Measurements from ENCODE around the gene ATP11A.

Gene ATP11A

DNA sequence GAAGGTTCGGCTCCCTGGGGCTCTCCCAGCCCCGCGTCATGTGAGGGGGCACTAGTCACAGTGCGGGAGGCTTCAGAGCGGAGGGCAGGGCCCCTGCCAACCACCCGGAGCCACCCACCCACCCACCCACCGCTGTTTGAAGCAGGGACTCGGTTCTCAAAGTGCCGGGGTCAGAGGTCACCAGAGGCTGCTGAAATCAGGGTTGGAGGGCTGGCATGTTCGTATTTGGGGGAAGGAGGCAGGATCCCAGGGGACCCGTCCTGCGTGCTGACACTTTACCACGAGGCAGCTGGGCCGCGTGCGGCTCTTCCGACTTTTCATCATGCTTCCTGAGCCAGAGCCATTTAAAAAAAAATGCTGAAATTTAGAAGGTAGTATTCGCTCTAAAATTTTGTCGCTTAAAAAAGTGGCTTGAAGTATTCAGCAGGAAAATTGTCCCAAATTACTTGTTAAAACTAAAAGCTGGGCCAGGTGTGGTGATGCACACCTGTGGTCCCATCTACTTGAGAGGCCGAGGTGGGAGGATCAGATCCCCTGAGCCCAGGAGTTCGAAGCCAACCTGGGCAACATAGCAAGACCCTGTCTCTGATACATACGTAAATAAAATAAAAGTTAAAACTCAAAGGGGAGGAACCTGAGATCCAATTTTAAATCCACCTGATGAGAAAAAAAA is 21.2 kb downstream of the ATP11A start:
- no peak for DNase-seq (ENCODE audit: low spot score)

DNA sequence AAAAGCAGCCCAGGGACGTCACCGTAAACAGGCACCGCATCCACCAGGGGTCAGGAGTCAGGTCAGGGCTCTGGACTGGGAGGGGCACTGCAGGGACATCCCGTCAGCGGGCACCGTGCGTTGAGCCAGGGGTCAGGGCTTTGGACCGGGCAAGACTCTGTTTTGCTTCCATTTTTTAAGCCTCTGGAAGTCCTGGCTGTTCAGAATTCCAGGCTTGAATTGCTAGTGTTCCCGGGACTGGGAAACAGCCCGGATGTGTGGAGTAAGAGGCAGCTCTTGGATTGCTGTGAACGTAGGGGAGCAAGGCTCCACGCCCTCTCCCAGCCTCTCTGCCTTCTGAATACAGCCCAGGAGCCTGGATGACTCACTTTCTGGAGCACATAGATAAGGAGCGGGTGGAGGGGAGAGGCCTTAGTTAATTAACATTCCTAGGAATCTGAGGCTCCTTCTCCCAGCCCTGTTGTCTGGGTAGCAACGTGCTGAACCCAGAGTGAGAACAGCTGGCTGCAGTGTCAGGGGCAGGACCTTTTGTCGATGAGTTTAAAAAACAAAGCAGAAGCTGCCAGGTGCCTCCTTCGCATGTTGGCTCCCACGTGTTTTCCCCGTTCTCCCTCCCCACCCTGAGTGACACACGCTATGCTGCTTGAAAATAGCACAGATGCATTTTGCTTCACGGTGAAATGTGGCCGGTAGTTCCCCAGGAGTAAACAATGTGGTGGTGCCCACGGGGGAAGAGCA is 21.9 kb downstream of the ATP11A start:
- peak; percentile 99 for DNase-seq (ENCODE audit: low spot score)

DNA sequence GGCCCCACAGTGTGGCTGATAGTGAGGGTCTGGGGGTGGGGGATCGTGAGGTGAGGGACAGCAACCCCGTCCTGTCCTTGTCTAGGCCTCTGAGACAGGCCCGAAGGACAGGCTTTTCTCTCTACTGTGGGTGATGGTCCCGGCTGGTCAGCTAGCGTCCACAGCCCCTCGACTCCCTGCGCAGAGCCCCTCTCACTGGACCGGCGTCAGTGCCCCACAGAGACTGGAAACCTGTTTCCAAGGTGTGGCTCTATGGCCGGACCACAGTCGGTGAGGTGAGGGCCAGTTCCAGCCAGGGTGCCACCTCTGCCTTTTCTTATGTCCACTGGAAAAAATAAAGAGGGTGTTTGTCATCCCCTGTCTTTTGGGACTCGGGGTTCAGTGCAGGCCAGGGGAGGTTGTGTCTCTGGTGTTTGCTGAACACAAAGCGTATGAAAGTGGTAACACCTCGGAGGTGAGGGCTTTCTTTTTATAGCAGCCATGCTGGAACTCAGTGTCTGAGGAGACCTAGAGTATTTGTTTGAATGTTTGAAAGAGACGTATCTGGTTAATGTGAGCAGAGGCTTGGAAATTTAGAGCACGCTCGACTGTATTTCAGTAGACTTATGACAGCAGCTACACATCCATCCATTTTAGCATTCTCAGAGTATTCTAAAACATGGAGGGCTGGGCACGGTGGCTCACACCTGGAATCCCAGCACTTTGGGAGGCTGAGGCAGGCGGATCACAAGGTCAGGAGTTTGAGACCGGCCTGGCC is 22.8 kb downstream of the ATP11A start:
- DNase-seq (ENCODE audit: low spot score), result no peak

DNA sequence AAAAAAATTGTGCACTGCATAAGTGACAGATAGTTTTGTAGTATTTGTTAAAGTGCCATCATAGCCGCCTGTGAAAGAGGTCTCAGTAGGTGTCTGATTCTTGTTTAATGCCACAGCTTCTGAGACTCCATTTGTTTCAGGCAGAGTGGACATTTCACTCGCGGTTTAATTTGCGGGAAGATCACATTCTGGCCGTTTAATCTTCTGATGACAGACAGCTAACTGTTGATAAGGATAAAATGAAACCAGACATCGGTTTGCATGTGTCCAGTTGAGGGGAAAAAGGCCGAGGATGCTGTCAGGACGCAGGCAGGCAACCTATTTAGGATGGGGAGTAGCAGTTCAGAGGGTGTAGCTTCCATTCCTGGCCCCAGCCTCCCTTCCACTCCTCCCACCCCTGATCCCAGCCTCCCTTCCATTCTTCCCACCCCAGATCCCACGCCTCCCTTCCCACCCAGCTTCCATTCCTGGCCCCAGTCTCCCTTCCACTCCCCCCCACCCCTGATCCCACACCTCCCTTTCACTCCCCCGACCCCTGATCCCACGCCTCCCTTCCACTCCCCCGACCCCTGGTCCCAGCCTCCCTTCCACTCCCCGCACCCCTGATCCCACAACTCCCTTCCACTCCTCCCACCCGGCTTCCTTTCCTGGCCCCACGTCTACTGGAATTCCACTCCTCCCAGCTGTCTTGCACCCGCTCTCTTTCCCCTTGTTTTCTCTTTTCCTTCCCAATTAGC is 23.8 kb downstream of the ATP11A start:
- DNase-seq (ENCODE audit: low spot score), result no peak

DNA sequence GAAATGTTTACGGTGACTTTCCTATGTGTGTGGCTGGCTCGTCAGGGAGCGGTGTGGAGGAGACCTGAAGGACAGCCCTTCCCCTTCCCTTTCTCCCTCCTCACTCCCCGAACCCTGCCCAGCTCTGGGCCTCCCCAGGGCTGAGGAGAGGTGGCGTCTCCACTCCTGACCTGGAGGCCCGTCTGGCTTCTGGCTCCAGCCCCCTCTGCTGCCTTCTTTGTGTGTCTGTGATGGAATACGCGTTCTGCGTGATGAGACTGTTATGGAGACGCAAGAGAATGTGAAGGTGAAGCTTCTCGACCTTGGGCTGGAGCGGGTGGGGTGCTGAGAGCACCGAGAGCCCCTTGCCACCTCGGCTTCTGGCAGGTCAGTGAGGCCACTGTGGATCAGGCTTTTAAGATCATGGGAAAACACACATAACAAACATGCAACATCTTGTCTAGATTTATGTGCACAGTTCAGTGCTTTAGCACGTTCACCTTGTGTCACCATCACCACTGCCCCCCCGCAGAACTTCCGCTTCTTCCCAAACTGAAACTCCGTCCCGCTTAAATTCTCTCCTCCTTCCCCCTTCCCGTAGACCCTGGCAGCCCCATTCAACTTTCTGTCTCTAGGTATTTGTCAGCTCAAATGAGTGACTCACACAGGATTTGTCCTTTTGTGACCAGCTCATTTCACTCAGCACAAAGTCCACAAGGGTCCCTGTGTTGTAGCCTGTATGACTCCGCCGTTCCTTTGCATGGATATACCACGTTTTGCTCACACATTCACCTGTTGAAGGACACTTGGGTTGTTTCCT is 24.7 kb downstream of the ATP11A start:
- no peak for DNase-seq (ENCODE audit: low spot score)

DNA sequence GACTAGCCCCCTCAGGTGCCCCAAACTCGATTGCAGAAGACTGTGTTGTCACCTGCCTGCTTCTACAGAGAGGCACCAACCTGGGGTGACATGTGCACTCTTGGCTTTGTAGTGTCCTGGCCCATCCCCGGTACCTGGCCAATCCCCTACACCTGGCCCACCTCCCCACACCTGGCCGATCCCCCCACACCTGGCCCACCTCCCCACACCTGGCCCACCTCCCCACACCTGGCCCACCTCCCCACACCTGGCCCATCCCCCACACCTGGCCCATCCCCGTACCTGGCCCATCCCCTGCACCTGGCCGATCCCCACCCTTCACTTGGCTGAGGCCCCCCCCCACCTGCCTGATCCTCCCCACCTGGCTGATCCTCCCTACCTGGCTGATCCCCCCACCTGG is 25.4 kb downstream of the ATP11A start:
- DNase-seq (ENCODE audit: low spot score), result no peak

DNA sequence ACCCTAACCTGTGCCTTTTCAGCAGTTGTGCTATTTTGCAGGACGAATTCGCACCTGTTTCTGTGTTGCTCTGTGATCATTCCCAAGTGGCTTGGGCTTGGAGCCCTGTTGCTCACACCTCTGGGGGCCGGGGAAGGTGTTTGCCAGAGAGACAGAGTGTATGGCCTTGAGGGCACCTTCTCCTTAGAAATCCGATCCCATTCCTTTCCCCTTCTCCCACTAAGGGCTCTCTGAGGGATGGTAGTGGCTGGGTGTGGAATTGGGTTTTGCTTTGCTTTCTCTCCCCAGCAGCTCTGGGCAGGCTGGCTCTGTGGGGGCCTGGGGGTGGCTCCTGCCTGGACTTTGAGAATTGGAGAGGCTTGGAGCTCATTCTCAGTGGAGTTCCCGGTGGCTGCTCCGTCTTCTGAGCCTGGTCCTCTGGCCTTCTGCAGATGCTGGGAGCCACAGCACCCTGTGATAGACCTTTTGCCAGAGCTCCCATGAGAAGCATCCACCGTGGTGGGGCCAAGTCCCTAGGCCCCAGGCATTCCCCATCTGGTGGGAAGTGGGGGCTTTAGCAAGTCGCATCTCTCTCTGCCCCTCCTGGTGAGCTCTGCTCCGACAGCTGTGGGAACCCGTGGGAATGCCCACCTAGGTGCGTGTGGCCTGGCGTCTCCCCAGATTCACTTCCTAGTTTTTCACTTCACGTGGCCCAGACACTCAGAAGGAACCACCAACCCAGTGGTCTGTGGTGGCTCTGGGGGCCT is 26.1 kb downstream of the ATP11A start:
- no peak for DNase-seq (ENCODE audit: low spot score)

DNA sequence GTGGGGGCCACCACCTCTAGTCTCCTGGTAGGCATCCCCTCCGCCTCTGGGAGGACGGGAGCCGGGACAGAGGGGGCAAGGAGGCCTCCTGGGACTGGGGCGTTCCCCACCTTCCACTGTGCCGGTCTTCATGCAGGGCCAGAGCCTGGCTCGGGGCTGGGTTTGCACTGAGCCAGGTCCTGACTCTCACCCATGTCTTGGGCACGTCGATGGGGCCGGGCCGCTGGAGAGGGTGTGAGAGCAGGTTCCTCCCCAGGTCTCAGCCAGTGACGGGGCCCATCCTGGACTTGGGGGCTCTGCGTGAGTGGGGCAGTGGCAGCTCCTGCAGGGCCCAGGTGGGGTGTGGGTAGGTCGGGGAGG is 26.6 kb downstream of the ATP11A start:
- no peak for DNase-seq (ENCODE audit: low spot score)

DNA sequence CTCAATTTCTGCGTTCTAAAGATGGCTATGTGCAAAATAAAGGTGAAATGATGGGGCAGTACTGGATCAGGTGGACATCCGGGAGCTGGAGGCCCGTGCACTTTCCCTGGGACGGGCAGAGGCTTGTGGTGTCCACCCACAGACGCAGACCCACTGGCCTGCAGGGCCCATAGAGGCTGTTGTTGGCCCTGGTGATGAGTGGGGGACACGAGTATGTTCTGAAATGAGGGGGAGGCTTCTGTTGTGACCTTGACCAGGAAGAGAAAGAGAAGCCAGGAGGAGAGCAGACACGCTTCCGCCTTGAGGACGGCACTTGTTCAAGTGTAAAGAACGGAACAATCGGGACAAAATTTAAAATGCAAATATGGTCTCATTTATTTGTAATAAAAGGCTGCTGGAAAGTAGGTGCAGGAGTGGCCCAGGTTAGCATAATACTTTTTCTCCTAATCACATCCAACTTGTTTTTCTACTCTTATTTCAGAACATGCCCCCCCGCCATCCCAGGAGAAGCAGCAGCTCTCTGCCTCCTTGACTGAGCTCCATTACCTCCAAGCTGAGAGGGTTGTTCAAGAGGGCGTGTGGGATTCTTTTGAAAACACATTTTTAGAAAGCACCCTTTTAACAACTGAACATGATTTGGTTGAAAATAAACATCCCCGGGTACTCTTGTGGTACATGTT is 27.1 kb downstream of the ATP11A start:
- DNase-seq (ENCODE audit: low spot score), result no peak

DNA sequence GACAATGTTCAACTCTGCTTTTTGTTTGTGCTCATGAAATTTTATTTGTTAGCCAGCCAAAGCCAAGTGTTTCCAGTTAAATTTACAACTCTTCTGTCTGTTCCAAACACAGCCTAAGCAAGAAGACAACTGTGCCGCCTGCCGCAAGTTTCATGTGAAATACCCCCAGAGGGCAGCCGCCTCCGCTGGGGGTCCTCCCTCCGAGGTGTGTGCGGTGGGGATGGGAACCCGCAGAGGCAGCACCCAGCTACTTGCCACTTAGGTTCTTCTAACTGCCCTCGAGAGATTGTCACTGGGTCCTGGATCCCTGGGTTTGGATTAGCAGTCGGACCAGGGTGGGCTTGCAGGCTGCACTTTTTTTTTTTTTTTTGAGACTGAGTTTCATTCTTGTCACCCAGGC is 28.5 kb downstream of the ATP11A start:
- DNase-seq (ENCODE audit: low spot score), result no peak

DNA sequence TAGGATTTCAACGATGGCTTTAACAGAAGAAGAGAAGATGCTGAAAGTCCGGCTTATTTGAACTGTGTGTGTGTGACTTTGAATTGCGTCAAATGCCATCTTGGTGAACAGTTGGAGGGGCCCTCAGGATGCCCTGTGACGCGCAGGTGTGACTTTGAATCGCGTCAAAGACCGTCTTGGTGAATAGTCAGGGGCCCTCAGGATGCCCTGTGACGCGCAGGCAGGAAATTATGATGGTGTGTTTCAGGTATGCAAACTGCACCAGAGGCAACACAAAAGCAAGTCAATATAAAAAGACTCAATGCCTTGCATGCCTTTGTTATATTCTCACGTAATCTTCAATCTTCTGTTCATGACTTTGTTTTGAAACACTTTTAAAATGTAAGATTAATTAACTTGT is 29.2 kb downstream of the ATP11A start:
- DNase-seq (ENCODE audit: low spot score), result no peak

DNA sequence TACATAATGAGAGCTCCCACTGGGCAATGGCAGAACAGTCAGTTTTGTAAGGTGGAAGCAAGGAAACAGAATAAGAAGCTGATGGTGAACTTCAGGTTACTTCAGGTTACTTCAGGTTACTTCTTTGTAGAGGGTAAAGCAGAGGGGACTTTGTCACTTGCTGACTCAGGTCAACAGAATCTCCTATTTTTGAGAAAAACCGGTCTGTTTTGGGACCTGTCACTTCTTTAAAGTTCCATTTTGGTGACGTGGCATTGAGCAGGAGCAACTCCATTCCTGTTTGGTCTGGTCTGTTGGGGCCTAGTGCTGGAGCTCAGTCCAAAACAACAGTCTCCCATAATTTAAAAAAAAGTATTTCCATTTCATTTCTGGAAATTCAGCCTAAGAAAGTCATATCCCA is 29.7 kb downstream of the ATP11A start:
- DNase-seq (ENCODE audit: low spot score), result no peak

DNA sequence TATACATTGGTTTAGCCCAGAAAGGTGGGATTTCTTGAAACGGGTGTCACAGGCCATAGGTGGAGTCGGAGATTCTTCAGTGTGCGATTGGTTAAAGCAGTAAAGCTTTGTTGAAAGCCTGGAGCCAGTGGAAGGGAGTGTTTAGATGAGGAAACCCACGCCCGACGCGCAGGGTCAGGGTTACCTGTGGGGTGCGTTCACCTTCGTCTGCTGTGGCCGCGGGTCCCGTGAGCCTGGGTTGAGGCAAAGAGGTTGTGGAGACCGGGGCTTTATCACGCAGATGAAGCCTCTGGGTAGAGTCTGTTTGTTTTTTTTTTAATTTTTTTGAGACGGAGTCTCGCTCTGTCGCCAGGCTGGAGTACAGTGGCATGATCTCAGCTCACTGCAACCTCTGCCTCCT is 30.4 kb downstream of the ATP11A start:
- no peak for DNase-seq (ENCODE audit: low spot score)

DNA sequence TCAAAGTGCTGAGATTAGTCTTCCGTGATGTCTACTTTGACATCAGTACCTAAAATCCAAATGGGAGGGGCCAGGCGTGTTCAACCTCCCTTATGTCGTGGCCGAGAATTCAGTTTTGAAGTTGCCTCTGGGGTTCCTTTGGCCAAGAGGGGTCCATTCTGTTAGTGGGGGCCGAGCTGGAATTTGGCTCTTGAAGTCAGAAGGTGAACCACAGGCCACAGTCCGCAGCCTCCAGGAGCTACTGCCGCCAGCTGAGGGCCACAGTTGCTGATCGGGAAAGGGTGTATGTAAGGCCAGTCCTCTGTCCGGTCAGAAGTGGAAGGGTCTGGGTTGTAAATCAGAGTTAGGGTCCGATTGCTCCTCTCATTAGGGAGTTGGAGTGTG is 31.0 kb downstream of the ATP11A start:
- DNase-seq (ENCODE audit: low spot score), result no peak

DNA sequence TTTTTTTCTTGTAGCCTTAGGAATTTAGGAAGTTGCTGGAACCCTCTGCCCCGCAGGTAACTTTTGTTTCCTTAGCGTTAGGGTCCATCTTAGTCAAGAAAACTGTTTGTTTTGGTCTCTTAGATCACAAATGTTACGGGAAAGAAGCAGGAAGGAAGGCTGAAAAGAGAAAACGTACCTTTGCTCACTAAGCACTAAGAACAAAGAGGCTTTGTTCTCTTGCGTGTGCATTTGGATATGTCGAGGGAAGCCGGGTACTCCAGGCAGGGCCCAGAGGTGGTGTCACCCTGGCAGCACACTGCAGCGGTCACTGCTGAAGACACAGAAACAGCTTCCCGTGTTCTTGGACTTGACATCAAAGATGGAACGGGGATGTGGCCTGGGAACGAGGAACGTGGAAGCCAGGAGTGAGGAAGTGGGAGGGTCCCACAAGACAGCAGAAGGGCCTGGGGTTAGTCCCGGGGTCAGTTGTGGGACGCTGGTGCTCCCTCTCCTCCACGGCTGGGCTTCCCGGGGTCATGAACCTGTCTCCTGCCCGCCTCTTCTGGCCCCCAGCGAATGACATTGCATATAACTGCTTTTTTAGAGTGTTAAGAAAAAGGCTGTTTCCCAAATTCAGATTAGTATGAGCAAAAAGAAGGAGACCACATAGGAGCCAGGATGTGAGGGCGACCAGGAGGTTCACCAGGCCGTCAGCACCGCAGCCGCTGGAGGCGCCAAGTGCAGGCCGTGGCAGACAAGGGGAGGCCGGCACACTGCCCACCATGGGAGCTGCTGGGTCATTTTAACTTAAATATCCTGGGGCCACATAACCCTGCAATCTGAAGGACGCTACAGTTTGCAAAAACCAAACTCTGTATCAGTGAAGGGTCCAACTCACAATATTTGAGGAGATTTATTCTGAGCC is 31.6 kb downstream of the ATP11A start:
- DNase-seq (ENCODE audit: low spot score), result no peak

DNA sequence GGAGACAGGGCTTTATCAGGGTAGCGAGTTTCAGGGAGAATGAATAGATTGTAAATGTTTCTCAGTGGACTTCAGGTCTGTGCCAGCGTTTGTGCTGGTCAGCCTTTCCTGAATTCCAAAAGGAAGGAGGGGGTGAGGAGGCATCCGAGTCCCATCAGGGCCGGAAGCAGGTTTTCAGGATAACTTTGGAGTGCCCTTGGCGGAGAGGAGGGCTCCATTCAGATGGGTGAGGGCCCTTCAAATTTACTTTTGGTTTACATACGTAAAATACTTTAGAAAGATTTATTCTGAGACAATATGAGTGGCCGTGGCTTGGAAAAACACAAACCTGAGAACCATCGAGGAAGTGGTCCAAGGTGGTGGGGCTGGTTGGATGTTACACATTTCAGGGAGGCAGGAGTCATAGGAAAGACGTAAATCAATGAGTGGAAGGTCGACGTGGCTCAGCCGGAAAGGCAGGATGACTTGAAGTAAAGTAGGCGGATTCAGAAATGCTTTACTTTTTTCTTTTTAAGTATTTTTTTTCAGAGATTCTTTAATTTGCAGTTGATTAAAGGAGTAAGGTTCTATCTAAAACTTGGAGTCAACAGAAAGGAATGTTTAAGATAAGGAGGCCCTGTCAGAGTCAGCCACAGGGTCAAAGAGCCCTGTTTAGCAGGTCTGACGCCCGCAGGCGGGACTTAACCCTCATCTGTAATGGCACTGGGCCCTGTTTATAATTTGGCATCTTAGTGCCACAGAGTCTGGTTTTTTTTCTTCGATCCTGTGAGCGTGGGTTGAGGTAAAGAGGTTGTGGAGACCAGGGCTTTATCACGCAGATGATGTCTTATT is 32.8 kb downstream of the ATP11A start:
- peak; percentile 95 for DNase-seq (ENCODE audit: low spot score)

DNA sequence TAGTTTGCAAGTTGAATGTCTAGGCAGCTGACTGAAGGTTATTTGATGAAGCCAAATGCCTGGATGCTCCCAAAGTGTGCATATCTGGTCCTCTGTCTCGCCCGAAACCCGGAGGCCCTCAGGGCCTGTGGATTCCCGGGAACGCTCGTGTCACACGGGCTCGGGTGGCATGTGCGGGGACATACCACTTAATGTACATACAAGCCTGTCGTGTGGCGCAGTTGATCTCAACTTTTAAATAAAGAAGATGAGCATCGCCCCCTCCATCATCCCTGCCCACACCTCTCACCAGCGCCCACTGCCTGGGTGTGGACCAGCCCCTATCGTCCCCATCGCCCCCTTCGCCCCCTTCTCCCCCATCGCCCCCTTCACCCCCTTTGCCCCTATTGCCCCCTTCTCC is 33.9 kb downstream of the ATP11A start:
- no peak for DNase-seq (ENCODE audit: low spot score)

DNA sequence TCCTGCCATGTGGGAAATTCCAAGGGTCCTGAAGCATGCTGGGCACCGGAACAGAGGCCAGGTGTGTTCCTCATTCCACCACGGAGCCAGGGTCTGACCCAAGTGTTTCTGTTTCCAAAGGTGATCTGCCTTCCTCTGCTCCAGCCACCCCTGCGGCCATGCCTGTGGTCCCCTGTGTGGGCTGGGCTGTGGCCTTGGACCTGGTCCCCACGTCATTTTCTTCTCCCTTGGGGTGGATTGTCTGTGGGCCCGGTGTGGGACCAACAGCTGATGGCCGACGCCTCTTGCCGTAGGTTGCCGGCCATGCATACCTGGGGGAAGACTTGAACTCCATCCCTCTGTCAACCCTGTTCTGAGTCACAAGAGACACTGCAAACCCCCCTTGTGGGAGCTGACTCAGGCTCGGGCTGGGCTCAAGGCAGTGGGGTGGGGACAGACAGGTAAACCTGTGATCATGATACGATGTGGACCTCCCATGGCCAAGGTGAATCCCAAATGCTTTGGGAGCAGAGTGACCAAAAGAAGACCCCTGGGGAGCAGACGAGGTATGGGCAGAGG is 35.0 kb downstream of the ATP11A start:
- no peak for DNase-seq (ENCODE audit: low spot score)

All from kidney capillary endothelial cell (primary cell).